Activated T-helper 2 cell treated with anti-CD3 and anti-CD28 coated beads, Interferon-gamma antibody, Interleukin-2, Interleukin-4, amounts not matched to agents 10 μg/mL and 5 μg/mL and 100 μg/mL, durations not matched to agents 14 hours and 24 hours and 36 hours (primary cell): ENCODE measurements around the gene FOXJ1. TPM values are rescaled to one million over a fixed set of nuclear protein-coding genes. Genes with fewer than 3 reads are reported as not detected.

ENCODE experiments used
- DNase-seq: peaks from one replicate; pipeline ENCODE4 v3.0.0; 2021; ENCODE audit warnings: low spot score
- H3K27ac Mint-ChIP-seq: one replicate; pipeline ENCODE4 v1.8.0; 2021; ENCODE audit warnings: mixed read lengths
- H3K27me3 Mint-ChIP-seq: one replicate; pipeline ENCODE4 v1.8.0; 2021; ENCODE audit warnings: low read depth, mixed read lengths
- H3K36me3 Mint-ChIP-seq: one replicate; pipeline ENCODE4 v1.8.0; 2021; ENCODE audit warnings: low read depth, mixed read lengths
- H3K4me1 Mint-ChIP-seq: one replicate; pipeline ENCODE4 v1.8.0; 2021; ENCODE audit warnings: low read depth, mixed read lengths
- H3K4me3 Mint-ChIP-seq: one replicate; pipeline ENCODE4 v1.8.0; 2021; ENCODE audit warnings: low read depth, mild to moderate bottlenecking, moderate library complexity, mixed read lengths
- H3K9me3 Mint-ChIP-seq: one replicate; pipeline ENCODE4 v1.8.0; 2021; ENCODE audit warnings: mixed read lengths
- intact Hi-C: fragments of 100-400 bp; cut with micrococcal nuclease; formaldehyde crosslinking; loops from one replicate; pipeline ENCODE4 v1.15.1; 2023
- total RNA-seq: library from RNA; stranded (reverse); gene quantifications from 2 replicates; pipeline ENCODE4 v1.2.3, GENCODE V29; 2022

FOXJ1 gene
- total RNA-seq, 1 donor from 2014 or later = 0.11 TPM

GRCh38 chr17:76146053-76146851 is 5.2 kb upstream of the FOXJ1 start:
- H3K4me3 Mint-ChIP-seq = peak overlapping the region; percentile 52
- H3K27me3 Mint-ChIP-seq = no peaks in the 10 kb centered on the region
- peak overlapping the region; percentile 88 for H3K27ac Mint-ChIP-seq
- peaks cover 16% of the 10 kb centered on the region for H3K36me3 Mint-ChIP-seq
- no peaks in the 10 kb centered on the region for H3K9me3 Mint-ChIP-seq
- no peak for DNase-seq
- peaks cover 44% of the 10 kb centered on the region for H3K4me1 Mint-ChIP-seq
- intact Hi-C loops = no loop called here

GRCh38 chr17:76145231-76146052 is 4.4 kb upstream of the FOXJ1 start:
- intact Hi-C loops = no loop called here
- peak overlapping the region; percentile 88 for H3K27ac Mint-ChIP-seq

GRCh38 chr17:76142585-76143041 is 1.6 kb upstream of the FOXJ1 start:
- intact Hi-C loops = loop anchor here (5.0 kb wide), 2 partner anchors 40 to 130 kb away; no protein-coding TSS in a partner anchor
- Mint-ChIP-seq H3K27ac (peak overlapping the region; percentile 39), H3K27me3 (peaks cover 11% of the 10 kb centered on the region)

More at GRCh38 chr17:76145231-76146052, 4.4 kb upstream of the FOXJ1 start:
- peak; percentile 28 for DNase-seq
- H3K4me3 Mint-ChIP-seq = peak overlapping the region; percentile 52
- peaks cover 4% of the 10 kb centered on the region for H3K27me3 Mint-ChIP-seq
- peaks cover 47% of the 10 kb centered on the region for H3K4me1 Mint-ChIP-seq
- H3K9me3 Mint-ChIP-seq = no peaks in the 10 kb centered on the region
- peaks cover 11% of the 10 kb centered on the region for H3K36me3 Mint-ChIP-seq

GRCh38 chr17:76142039-76142584 is 1.1 kb upstream of the FOXJ1 start:
- H3K9me3 Mint-ChIP-seq = no peaks in the 10 kb centered on the region
- DNase-seq = no peak
- peak overlapping the region; percentile 39 for H3K4me3 Mint-ChIP-seq
- H3K27me3 Mint-ChIP-seq = peaks cover 11% of the 10 kb centered on the region
- peaks cover 5% of the 10 kb centered on the region for H3K36me3 Mint-ChIP-seq
- intact Hi-C loops = loop anchor here (5.0 kb wide), 2 partner anchors 40 to 130 kb away; no protein-coding TSS in a partner anchor
- H3K27ac Mint-ChIP-seq = no peak overlapping the region
- peaks cover 48% of the 10 kb centered on the region for H3K4me1 Mint-ChIP-seq

More at GRCh38 chr17:76142585-76143041, 1.6 kb upstream of the FOXJ1 start:
- H3K36me3 Mint-ChIP-seq = peaks cover 5% of the 10 kb centered on the region
- no peak for DNase-seq
- H3K4me1 Mint-ChIP-seq = peaks cover 48% of the 10 kb centered on the region
- peak overlapping the region; percentile 39 for H3K4me3 Mint-ChIP-seq
- H3K9me3 Mint-ChIP-seq = no peaks in the 10 kb centered on the region

GRCh38 chr17:76140661-76141211 is 309 bp downstream of the FOXJ1 start:
- H3K27me3 Mint-ChIP-seq = peaks cover 11% of the 10 kb centered on the region
- intact Hi-C loops = loop anchor here (5.0 kb wide), 2 partner anchors 42 to 132 kb away; no protein-coding TSS in a partner anchor
- no peak for DNase-seq
- H3K27ac Mint-ChIP-seq = no peak overlapping the region
- H3K4me3 Mint-ChIP-seq = peak overlapping the region; percentile 39
- H3K4me1 Mint-ChIP-seq = peaks cover 39% of the 10 kb centered on the region
- peaks cover 5% of the 10 kb centered on the region for H3K36me3 Mint-ChIP-seq
- H3K9me3 Mint-ChIP-seq = no peaks in the 10 kb centered on the region

GRCh38 chr17:76139801-76140660 is 1.0 kb downstream of the FOXJ1 start:
- Mint-ChIP-seq H3K9me3 (no peaks in the 10 kb centered on the region), H3K36me3 (peaks cover 5% of the 10 kb centered on the region), H3K27ac (no peak overlapping the region), H3K4me1 (peaks cover 36% of the 10 kb centered on the region), H3K27me3 (peaks cover 11% of the 10 kb centered on the region), H3K4me3 (peak overlapping the region; percentile 47)
- intact Hi-C loops = loop anchor here (5.0 kb wide), 2 partner anchors 42 to 132 kb away; no protein-coding TSS in a partner anchor
- DNase-seq = no peak

GRCh38 chr17:76138896-76139752 is 1.9 kb downstream of the FOXJ1 start:
- H3K4me1 Mint-ChIP-seq = peaks cover 29% of the 10 kb centered on the region
- peak overlapping the region; percentile 47 for H3K4me3 Mint-ChIP-seq
- no peak overlapping the region for H3K27ac Mint-ChIP-seq
- intact Hi-C loops = no loop called here
- no peaks in the 10 kb centered on the region for H3K36me3 Mint-ChIP-seq
- peaks cover 11% of the 10 kb centered on the region for H3K27me3 Mint-ChIP-seq
- H3K9me3 Mint-ChIP-seq = no peaks in the 10 kb centered on the region
- DNase-seq = no peak

- no peaks in the 10 kb centered on the region for H3K36me3 Mint-ChIP-seq
- peaks cover 27% of the 10 kb centered on the region for H3K4me1 Mint-ChIP-seq
- no peak overlapping the region for H3K27ac Mint-ChIP-seq
- no peak for DNase-seq
- H3K27me3 Mint-ChIP-seq = peaks cover 11% of the 10 kb centered on the region
- no peak overlapping the region for H3K4me3 Mint-ChIP-seq
- H3K9me3 Mint-ChIP-seq = no peaks in the 10 kb centered on the region
- intact Hi-C loops = no loop called here
Measured at GRCh38 chr17:76138234-76138895, 2.7 kb downstream of the FOXJ1 start.

- no peak overlapping the region for H3K27ac Mint-ChIP-seq
- no peaks in the 10 kb centered on the region for H3K36me3 Mint-ChIP-seq
- H3K4me3 Mint-ChIP-seq = no peak overlapping the region
- peaks cover 11% of the 10 kb centered on the region for H3K27me3 Mint-ChIP-seq
- DNase-seq = no peak
- intact Hi-C loops = no loop called here
- H3K9me3 Mint-ChIP-seq = no peaks in the 10 kb centered on the region
- peaks cover 19% of the 10 kb centered on the region for H3K4me1 Mint-ChIP-seq
Measured at GRCh38 chr17:76137351-76138233, 3.5 kb downstream of the FOXJ1 start.

GRCh38 chr17:76137001-76137350 is 4.1 kb downstream of the FOXJ1 start:
- Mint-ChIP-seq H3K27ac (no peak overlapping the region), H3K9me3 (no peaks in the 10 kb centered on the region), H3K4me3 (no peak overlapping the region), H3K27me3 (peaks cover 11% of the 10 kb centered on the region), H3K36me3 (no peaks in the 10 kb centered on the region), H3K4me1 (peaks cover 15% of the 10 kb centered on the region)
- intact Hi-C loops = no loop called here
- DNase-seq = no peak
